Stomach (tissue), 9 donors: ENCODE results near the gene ZXDC. TPM values are rescaled to one million over a fixed set of nuclear protein-coding genes. Genes with fewer than 3 reads are reported as not detected.

Experiments used
- DNase-seq, 2 donors: peaks; one replicate each; pipeline versions ENCODE4 v3.0.0 to v3.0.0-alpha.2; 2013 to 2019
- H3K27ac ChIP-seq, 5 donors: fragments of 200-600 bp in 4 of 5; sonication (generic) in 4 of 5; one replicate each; pipeline ENCODE4 v1.5.1; 2013 to 2019; ENCODE audit warnings: mild to moderate bottlenecking in 1 of 5, moderate library complexity in 1 of 5
- H3K27me3 ChIP-seq, 3 donors: fragments of 200-600 bp; sonication (generic); one replicate each; pipeline ENCODE4 v1.5.1; 2017 to 2019; ENCODE audit warnings: mixed run types in 1 of 3
- H3K36me3 ChIP-seq, 4 donors: fragments of 200-600 bp; sonication (generic); 1 replicate in 3 of 4; 2 replicates in 1 of 4; pipeline ENCODE4 v1.5.1; 2016 to 2019
- H3K4me1 ChIP-seq, 4 donors: fragments of 200-600 bp; sonication (generic); one replicate each; pipeline ENCODE4 v1.5.1; 2016 to 2019
- H3K4me3 ChIP-seq, 4 donors: fragments of 200-600 bp; sonication (generic) in 3 of 4; one replicate each; pipeline ENCODE4 v1.5.1; 2016 to 2019; ENCODE audit warnings: mild to moderate bottlenecking in 1 of 4
- H3K9me3 ChIP-seq, 4 donors: fragments of 200-600 bp; sonication (generic); one replicate each; pipeline ENCODE4 v1.5.1; 2016 to 2019
- CTCF ChIP-seq, 7 experiments: fragments of 450-650 bp in 4 of 7; fragments of 200-600 bp in 3 of 7; sonication (generic) in 3 of 7; IDR thresholded peaks; one replicate each; pipeline ENCODE4 v1.5.1; 2016 to 2019; ENCODE audit warnings: antibody characterized with exemption in 7 of 7, control low read depth in 2 of 7, mild to moderate bottlenecking in 1 of 7
- EP300 ChIP-seq: sonication (generic); formaldehyde crosslinking; IDR thresholded peaks from one replicate; pipeline ENCODE4 v1.6.1; 2017; ENCODE audit warnings: antibody characterized with exemption
- POLR2A ChIP-seq, 4 donors: fragments of 450-650 bp; IDR thresholded peaks; one replicate each; pipeline ENCODE4 v1.6.1; 2016; ENCODE audit warnings: antibody characterized with exemption in 4 of 4, control low read depth in 2 of 4, mild to moderate bottlenecking in 1 of 4, moderate library complexity in 1 of 4
- POLR2AphosphoS5 ChIP-seq, 3 donors: sonication (generic); formaldehyde crosslinking; IDR thresholded peaks; one replicate each; pipeline ENCODE4 v1.6.1; 2016; ENCODE audit warnings: antibody characterized with exemption in 3 of 3
- WGBS, 5 donors: extraction: QIAGEN DNeasy Blood & Tissue Kit in 3 of 5; methylation state at CpG; one replicate each; pipeline versions ENCODE4 v1.1.5 to v1.1.7; 2013 to 2018; 5-methylcytosine and 5-hydroxymethylcytosine counted together
- intact Hi-C: fragments of 100-400 bp; cut with DNase I; formaldehyde crosslinking; loops from one replicate; pipeline ENCODE4 v1.15.1; 2023; ENCODE audit warnings: low total_unique reads
- polyA plus RNA-seq, 3 donors: library from polyadenylated mRNA; stranded (reverse); fragments of 200-250 nt; gene quantifications; one replicate each; pipeline ENCODE4 v1.2.3, GENCODE V29; 2013
- total RNA-seq, 5 donors: library from RNA; depleted of rRNA; stranded (reverse); fragments of >200 nt; gene quantifications; one replicate each; pipeline versions ENCODE4 v1.1.0 to v1.2.3, GENCODE V29; 2014 to 2016
- donor health status: healthy with polysubstance abuse.
- donor health status: Bipolar disorder and iron deficiency.
- donor health status: healthy.

The ZXDC gene
- total and polyA plus RNA-seq, 8 donors: 6.1 to 73.2 (median 22.4) TPM

- Histone ChIP-seq H3K36me3 (no peaks in the 10 kb centered on the region), H3K4me3 (no peak overlapping the region), H3K4me1 (peaks cover 0 to 7% (median 0%) of the 10 kb centered on the region in 4 donors), H3K9me3 (no peaks in the 10 kb centered on the region), H3K27me3 (peaks cover 0 to 70% (median 23%) of the 10 kb centered on the region in 3 donors), H3K27ac (no peak overlapping the region)
- peak in 1 of 2 donors; percentile 14 for DNase-seq
- WGBS, 5 donors: 75 to 89% (median 86%) methylated on average over 9 to 11 of the region's 11 CpGs
- intact Hi-C loops: no loop called here
- TF ChIP-seq POLR2A (IDR thresholded peaks at IDR 0.05) (no peak), CTCF (IDR thresholded peaks at IDR 0.05) (no peak), EP300 (no peak), POLR2AphosphoS5 (IDR thresholded peaks at IDR 0.05) (no peak)
These were observed 57.6 kb downstream of the ZXDC start for GRCh38 chr3:126417981-126418530.

- Histone ChIP-seq H3K27ac (no peak overlapping the region), H3K9me3 (no peaks in the 10 kb centered on the region), H3K36me3 (no peaks in the 10 kb centered on the region), H3K4me1 (peaks cover 0 to 7% (median 0%) of the 10 kb centered on the region in 4 donors), H3K4me3 (no peak overlapping the region), H3K27me3 (peaks cover 0 to 75% (median 23%) of the 10 kb centered on the region in 3 donors)
- TF ChIP-seq POLR2AphosphoS5 (IDR thresholded peaks at IDR 0.05) (no peak), EP300 (no peak), POLR2A (IDR thresholded peaks at IDR 0.05) (no peak), CTCF (IDR thresholded peaks at IDR 0.05) (no peak)
- DNase-seq: no peak
- intact Hi-C loops: no loop called here
- WGBS, 5 donors: 40 to 56% (median 50%) methylated on average over 3 to 5 of the region's 5 CpGs
These were observed 58.2 kb downstream of the ZXDC start for GRCh38 chr3:126417515-126417914.

DNA sequence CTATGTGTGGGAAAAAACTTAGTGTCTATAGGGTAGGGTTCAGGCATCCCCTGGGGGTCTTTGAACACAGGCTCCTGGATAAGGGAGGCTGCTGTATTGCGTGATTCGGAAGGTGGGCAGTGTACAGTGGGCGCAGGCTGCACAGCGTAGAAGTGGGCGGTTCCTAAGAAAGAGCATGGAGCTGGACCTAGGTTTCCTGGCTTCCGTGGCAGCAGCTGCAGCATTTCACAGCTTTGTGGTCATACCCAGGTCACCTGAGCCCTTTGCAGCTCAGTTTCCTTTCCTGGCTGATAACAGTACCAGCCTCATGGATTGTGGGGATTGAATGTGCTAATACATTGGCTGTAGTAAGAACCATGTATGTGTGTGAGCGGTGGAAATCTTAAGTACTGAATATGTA is 58.7 kb downstream of the ZXDC start:
- intact Hi-C loops: no loop called here
- Histone ChIP-seq H3K36me3 (no peaks in the 10 kb centered on the region), H3K27ac (no peak overlapping the region), H3K9me3 (no peaks in the 10 kb centered on the region), H3K27me3 (peaks cover 0 to 75% (median 23%) of the 10 kb centered on the region in 3 donors), H3K4me3 (no peak overlapping the region), H3K4me1 (peaks cover 0 to 7% (median 0%) of the 10 kb centered on the region in 4 donors)
- TF ChIP-seq EP300 (no peak), POLR2AphosphoS5 (IDR thresholded peaks at IDR 0.05) (no peak), POLR2A (IDR thresholded peaks at IDR 0.05) (no peak), CTCF (IDR thresholded peaks at IDR 0.05) (no peak)
- DNase-seq: peak in 1 of 2 donors; percentile 3
- 76 to 86% (median 79%) methylated on average over 7 of the region's 7 CpGs for WGBS, 5 donors

DNA sequence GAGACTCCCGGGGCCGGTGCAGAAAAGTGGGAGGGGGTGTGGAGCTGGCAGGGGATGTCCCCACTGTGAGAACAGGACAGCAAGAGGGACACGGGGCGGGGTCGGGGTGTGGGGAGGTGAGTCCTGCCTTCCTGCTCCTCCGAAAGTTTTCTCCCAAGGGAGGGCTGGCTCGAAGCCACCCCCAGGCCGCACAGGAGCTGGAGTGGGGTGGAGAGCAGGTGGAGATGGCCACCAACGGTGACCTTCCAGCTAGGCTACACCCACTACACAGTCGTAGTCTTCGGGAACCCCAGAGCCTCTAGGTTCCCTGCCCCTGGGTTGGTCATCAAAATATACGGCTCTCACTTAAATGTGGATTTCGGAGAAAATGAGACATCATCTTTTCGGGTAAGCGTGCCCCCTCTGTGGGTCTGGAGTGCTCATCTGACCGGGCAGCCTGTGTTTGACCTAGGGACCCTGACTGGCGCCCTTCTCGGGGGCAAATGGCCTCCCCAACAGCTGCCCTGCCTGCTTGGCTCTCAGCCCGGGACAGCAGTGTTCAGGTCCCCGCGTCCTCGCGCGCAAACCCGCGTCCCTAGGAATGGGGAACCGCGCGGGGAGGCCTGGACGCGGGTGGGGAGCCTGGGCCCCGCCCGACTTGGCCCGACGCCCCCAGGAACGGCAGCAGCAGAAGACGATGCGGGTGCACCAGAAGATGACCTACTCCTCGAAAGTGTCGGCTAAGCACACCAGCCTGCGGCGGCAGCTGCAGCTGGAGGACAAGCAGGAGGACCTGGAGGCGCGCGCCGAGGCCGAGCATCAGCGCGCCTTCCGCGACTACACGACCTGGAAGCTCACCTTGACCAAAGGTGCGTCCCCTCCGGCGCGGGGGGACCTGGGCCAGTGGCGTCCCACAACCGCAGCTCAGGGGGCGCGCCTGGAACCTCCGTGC is 59.8 kb downstream of the ZXDC start:
- Histone ChIP-seq H3K27ac (no peak overlapping the region), H3K27me3 (peaks cover 0 to 75% (median 23%) of the 10 kb centered on the region in 3 donors), H3K4me1 (peaks cover 0 to 7% (median 0%) of the 10 kb centered on the region in 4 donors), H3K36me3 (no peaks in the 10 kb centered on the region), H3K9me3 (no peaks in the 10 kb centered on the region), H3K4me3 (no peak overlapping the region)
- WGBS, 5 donors: 40 to 75% (median 45%) methylated on average over 20 to 61 of the region's 61 CpGs
- intact Hi-C loops: no loop called here
- no peak for TF ChIP-seq POLR2A (IDR thresholded peaks at IDR 0.05)
- no peak for TF ChIP-seq POLR2AphosphoS5 (IDR thresholded peaks at IDR 0.05)
- TF ChIP-seq EP300: no peak
- TF ChIP-seq CTCF (IDR thresholded peaks at IDR 0.05): no peak
- peak in 1 of 2 donors; percentile 23 for DNase-seq
